NCI-H2227 treated with DMSO at 0.1 percent for 48 hours (cell line): ENCODE measurements around the gene PEX6.

Experiments used
- DNase-seq: peaks from one replicate; lab custom pipeline; 2025; lab: John Stamatoyannopoulos, UW

Gene PEX6

GRCh38 chr6:42935322-42935721, 43.7 kb downstream of the PEX6 start:
- no peak for DNase-seq

- no peak for DNase-seq
These were observed 45.8 kb downstream of the PEX6 start for GRCh38 chr6:42933205-42933604.

- DNase-seq: no peak
These were observed 46.6 kb downstream of the PEX6 start for GRCh38 chr6:42932412-42932811.

- no peak for DNase-seq
These were observed 49.1 kb downstream of the PEX6 start for GRCh38 chr6:42929821-42930360.

GRCh38 chr6:42928986-42929820, 49.8 kb downstream of the PEX6 start, which contains the start of gene CNPY3:
Gene CNPY3 (plus strand): TSS chr6:42929480. CDS start chr6:42929571, 91 bp downstream.
- peak; percentile 92 for DNase-seq

GRCh38 chr6:42925248-42925857, 53.6 kb downstream of the PEX6 start:
- no peak for DNase-seq

GRCh38 chr6:42923666-42924065, 55.3 kb downstream of the PEX6 start:
- DNase-seq: no peak

- no peak for DNase-seq
These were observed 57.2 kb downstream of the PEX6 start for GRCh38 chr6:42921801-42922200.

GRCh38 chr6:42916288-42916687, 62.7 kb downstream of the PEX6 start:
- no peak for DNase-seq

- no peak for DNase-seq
These were observed 63.2 kb downstream of the PEX6 start, which contains the start of gene PTCRA for GRCh38 chr6:42915732-42916131. Gene PTCRA (plus strand): TSS chr6:42916053. CDS start chr6:42916070, 17 bp downstream.

GRCh38 chr6:42914546-42914945, 64.4 kb downstream of the PEX6 start:
- no peak for DNase-seq
